Activated CD8-positive, alpha-beta memory T cell treated with anti-CD3 and anti-CD28 coated beads, Interleukin-2, amount 50 U/mL, for 4 hours (primary cell): ENCODE measurements around the gene MCCD1.

ENCODE experiments used
- DNase-seq: peaks from one replicate; pipeline ENCODE4 v3.0.0-alpha.2; 2020

The MCCD1 gene

DNA sequence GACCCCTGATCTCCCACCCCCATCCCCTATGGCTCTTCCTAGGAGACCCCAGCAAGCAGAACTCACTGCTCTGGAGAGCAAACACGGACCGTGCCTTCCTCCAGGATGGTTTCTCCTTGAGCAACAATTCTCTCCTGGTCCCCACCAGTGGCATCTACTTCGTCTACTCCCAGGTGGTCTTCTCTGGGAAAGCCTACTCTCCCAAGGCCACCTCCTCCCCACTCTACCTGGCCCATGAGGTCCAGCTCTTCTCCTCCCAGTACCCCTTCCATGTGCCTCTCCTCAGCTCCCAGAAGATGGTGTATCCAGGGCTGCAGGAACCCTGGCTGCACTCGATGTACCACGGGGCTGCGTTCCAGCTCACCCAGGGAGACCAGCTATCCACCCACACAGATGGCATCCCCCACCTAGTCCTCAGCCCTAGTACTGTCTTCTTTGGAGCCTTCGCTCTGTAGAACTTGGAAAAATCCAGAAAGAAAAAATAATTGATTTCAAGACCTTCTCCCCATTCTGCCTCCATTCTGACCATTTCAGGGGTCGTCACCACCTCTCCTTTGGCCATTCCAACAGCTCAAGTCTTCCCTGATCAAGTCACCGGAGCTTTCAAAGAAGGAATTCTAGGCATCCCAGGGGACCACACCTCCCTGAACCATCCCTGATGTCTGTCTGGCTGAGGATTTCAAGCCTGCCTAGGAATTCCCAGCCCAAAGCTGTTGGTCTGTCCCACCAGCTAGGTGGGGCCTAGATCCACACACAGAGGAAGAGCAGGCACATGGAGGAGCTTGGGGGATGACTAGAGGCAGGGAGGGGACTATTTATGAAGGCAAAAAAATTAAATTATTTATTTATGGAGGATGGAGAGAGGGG, 44.7 kb downstream of the MCCD1 start:
- no peak for DNase-seq

DNA sequence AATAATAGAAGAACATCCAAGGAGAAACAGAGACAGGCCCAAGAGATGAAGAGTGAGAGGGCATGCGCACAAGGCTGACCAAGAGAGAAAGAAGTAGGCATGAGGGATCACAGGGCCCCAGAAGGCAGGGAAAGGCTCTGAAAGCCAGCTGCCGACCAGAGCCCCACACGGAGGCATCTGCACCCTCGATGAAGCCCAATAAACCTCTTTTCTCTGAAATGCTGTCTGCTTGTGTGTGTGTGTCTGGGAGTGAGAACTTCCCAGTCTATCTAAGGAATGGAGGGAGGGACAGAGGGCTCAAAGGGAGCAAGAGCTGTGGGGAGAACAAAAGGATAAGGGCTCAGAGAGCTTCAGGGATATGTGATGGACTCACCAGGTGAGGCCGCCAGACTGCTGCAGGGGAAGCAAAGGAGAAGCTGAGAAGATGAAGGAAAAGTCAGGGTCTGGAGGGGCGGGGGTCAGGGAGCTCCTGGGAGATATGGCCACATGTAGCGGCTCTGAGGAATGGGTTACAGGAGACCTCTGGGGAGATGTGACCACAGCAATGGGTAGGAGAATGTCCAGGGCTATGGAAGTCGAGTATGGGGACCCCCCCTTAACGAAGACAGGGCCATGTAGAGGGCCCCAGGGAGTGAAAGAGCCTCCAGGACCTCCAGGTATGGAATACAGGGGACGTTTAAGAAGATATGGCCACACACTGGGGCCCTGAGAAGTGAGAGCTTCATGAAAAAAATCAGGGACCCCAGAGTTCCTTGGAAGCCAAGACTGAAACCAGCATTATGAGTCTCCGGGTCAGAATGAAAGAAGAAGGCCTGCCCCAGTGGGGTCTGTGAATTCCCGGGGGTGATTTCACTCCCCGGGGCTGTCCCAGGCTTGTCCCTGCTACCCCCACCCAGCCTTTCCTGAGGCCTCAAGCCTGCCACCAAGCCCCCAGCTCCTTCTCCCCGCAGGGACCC, 45.6 kb downstream of the MCCD1 start:
- no peak for DNase-seq

DNA sequence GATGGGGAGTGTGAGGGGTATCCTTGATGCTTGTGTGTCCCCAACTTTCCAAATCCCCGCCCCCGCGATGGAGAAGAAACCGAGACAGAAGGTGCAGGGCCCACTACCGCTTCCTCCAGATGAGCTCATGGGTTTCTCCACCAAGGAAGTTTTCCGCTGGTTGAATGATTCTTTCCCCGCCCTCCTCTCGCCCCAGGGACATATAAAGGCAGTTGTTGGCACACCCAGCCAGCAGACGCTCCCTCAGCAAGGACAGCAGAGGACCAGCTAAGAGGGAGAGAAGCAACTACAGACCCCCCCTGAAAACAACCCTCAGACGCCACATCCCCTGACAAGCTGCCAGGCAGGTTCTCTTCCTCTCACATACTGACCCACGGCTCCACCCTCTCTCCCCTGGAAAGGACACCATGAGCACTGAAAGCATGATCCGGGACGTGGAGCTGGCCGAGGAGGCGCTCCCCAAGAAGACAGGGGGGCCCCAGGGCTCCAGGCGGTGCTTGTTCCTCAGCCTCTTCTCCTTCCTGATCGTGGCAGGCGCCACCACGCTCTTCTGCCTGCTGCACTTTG, 46.7 kb downstream of the MCCD1 start, which contains the start of gene TNF:
TSS of gene TNF (plus strand) at position 231 of the 567 bp plus-strand sequence. CDS start at position 408, 177 bp downstream.
- peak; percentile 64 for DNase-seq

DNA sequence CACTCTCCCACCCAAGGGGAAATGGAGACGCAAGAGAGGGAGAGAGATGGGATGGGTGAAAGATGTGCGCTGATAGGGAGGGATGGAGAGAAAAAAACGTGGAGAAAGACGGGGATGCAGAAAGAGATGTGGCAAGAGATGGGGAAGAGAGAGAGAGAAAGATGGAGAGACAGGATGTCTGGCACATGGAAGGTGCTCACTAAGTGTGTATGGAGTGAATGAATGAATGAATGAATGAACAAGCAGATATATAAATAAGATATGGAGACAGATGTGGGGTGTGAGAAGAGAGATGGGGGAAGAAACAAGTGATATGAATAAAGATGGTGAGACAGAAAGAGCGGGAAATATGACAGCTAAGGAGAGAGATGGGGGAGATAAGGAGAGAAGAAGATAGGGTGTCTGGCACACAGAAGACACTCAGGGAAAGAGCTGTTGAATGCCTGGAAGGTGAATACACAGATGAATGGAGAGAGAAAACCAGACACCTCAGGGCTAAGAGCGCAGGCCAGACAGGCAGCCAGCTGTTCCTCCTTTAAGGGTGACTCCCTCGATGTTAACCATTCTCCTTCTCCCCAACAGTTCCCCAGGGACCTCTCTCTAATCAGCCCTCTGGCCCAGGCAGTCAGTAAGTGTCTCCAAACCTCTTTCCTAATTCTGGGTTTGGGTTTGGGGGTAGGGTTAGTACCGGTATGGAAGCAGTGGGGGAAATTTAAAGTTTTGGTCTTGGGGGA, 47.4 kb downstream of the MCCD1 start:
- no peak for DNase-seq

DNA sequence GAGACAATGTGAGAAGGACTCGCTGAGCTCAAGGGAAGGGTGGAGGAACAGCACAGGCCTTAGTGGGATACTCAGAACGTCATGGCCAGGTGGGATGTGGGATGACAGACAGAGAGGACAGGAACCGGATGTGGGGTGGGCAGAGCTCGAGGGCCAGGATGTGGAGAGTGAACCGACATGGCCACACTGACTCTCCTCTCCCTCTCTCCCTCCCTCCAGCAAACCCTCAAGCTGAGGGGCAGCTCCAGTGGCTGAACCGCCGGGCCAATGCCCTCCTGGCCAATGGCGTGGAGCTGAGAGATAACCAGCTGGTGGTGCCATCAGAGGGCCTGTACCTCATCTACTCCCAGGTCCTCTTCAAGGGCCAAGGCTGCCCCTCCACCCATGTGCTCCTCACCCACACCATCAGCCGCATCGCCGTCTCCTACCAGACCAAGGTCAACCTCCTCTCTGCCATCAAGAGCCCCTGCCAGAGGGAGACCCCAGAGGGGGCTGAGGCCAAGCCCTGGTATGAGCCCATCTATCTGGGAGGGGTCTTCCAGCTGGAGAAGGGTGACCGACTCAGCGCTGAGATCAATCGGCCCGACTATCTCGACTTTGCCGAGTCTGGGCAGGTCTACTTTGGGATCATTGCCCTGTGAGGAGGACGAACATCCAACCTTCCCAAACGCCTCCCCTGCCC, 48.3 kb downstream of the MCCD1 start:
- DNase-seq, result no peak

DNA sequence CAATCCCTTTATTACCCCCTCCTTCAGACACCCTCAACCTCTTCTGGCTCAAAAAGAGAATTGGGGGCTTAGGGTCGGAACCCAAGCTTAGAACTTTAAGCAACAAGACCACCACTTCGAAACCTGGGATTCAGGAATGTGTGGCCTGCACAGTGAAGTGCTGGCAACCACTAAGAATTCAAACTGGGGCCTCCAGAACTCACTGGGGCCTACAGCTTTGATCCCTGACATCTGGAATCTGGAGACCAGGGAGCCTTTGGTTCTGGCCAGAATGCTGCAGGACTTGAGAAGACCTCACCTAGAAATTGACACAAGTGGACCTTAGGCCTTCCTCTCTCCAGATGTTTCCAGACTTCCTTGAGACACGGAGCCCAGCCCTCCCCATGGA, 48.8 kb downstream of the MCCD1 start:
- no peak for DNase-seq

DNA sequence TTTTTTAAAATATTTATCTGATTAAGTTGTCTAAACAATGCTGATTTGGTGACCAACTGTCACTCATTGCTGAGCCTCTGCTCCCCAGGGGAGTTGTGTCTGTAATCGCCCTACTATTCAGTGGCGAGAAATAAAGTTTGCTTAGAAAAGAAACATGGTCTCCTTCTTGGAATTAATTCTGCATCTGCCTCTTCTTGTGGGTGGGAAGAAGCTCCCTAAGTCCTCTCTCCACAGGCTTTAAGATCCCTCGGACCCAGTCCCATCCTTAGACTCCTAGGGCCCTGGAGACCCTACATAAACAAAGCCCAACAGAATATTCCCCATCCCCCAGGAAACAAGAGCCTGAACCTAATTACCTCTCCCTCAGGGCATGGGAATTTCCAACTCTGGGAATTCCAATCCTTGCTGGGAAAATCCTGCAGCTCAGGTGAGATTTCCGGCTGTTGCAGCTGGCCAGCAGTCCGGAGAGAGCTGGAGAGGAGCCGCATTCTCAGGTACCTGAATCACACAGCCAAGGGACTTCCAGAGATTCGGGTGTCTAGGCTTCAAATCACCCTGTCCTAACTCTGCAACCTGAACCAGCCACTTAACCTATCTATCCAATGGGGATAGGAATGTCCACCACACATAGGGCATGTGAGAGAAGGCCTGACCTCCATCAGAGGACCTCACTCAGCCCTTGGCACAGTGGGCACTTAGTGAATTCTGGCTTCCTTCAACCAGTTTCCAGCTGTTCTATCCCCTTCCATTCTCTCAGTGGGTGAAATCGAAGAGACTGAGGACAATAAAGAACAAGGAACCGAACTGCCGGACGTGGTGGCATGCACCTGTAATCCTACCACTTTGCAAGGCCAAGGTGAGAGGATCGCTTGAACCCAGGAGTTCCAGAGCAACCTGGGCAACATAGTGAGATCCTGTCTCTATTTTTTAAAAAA, 49.7 kb downstream of the MCCD1 start:
- no peak for DNase-seq

DNA sequence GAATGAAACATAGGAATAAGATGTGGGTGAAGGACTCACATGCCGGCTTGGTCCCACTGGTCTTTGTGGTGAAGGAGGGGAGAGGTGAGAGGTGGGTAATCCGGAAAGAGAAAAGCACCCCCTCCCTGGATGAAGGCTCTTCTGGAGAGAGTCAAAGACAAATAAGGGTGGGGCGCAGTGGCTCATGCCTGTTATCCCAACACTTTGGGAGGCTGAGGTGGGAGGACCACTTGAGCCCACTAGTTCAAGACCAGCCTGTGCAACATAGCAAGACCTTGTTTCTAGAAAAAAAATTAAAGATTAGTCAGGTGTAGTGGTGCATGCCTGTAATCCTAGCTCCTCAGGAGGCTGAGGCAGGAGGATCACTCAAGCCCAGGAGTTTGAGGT, 50.4 kb downstream of the MCCD1 start:
- no peak for DNase-seq
